IPS-NIHi11 (cell line): Measurements from ENCODE around the gene CSAD.

ENCODE experiments used
- DNase-seq: peaks from one replicate; pipeline ENCODE4 v3.0.0; 2012; ENCODE audit warnings: mixed read lengths, low spot score

Gene CSAD

DNA sequence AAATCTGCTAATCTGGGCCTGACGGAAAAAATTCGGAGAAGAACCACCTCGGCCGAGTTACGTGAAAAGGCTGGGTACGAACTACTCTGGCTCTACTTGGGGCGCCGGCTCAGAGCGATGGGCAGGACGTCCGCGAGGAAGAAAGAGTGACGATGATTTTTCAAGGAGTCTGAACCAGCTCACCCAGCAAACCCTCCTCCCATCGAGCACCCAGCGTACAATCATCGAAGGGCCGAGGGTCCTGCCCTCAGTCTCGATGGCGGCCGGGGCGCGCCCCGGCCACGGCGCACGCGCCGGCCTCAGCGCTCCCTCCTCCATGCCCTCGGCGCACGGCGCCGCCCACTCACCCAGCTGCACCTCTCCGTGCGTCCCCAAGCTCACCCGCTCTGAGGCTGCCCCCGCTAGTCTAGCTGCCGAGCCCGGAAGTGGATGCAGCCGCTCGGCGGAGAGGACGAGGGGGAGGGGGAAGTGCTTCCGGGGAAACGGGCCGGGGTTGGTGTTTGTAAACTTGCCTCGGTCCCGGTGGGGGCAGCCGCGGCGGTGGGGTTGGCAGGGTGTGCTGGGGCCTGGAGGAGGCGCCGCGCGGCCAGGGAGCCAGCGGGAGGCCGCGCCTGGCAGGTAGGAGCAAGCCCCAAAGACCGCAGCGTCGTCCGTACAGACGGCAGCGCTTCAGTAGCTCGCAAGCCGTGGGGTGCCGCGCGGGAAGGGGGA lies at the start of gene CSAD, which contains the start of gene ZNF740:
Gene CSAD (minus strand): TSS at position 706 of the 711 bp plus-strand sequence. CDS start 7,455 bp downstream, outside the sequence.
Gene ZNF740 (plus strand): TSS at position 503 of the 711 bp plus-strand sequence. CDS start 1,262 bp downstream, outside the sequence.
- DNase-seq: peak; percentile 98

DNA sequence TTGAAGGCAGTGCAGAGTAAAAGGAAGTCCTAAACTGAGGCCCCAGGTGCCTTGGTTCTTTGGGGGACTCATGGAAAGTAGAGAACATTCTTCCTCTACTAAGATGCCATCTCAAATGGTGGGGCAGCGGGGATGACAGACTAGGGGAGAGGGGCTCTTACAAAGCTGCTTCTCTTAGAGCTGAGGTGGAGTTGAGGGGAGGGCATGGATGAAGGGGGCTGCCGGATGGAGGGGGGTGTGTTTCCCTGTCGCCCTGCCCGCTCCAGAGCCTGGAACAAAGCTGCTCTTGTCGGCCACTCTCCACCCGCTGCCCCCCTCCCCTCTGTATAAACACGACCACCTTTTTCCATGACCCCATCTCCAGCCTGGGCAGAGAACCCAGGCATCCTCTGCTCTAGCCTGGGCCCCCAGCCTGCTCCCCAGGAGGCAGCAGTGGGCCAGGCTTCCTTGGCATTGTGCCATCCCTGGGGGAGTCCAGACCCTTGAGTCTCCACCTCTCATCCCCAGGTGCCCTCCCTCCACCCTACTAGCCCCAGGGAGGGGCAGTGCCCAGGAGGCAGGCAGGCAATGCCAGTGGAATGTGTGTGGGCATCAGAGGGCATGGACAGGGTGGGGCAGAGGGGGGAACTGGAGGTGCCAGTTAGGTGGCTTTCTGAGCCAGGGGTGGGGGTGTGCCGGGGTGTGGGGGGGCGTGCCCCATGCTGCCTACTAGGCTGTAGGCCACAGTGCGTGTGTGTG lies 49.6 kb upstream of the CSAD start:
- DNase-seq: no peak

GRCh38 chr12:53229454-53229853 lies 48.7 kb upstream of the CSAD start:
- DNase-seq: no peak

- no peak for DNase-seq
Observed at GRCh38 chr12:53227836-53228235, 47.1 kb upstream of the CSAD start.

GRCh38 chr12:53227341-53227740 lies 46.6 kb upstream of the CSAD start:
- DNase-seq: no peak

DNA sequence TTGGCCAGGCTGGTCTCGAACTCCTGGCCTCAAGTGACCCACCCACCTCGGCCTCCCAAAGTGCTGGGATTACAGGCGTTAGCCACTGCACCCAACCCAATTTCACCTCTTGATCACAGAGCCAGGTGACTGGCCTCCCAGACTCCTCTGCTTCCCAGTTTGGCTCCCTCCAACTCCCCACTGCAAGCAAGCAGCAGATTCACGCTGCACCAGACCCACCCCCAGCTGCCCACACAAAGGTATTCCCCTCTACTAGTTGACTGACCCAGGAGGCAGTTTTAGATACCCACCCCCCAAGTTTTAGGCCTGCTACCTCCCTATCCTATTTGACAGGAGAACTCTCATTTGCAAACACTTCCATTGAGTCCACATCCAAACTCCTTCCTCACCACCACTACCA lies 46.1 kb upstream of the CSAD start:
- DNase-seq: no peak

GRCh38 chr12:53225635-53226424 lies 45.1 kb upstream of the CSAD start:
- no peak for DNase-seq

GRCh38 chr12:53224897-53225634 lies 44.3 kb upstream of the CSAD start:
- DNase-seq: no peak

DNA sequence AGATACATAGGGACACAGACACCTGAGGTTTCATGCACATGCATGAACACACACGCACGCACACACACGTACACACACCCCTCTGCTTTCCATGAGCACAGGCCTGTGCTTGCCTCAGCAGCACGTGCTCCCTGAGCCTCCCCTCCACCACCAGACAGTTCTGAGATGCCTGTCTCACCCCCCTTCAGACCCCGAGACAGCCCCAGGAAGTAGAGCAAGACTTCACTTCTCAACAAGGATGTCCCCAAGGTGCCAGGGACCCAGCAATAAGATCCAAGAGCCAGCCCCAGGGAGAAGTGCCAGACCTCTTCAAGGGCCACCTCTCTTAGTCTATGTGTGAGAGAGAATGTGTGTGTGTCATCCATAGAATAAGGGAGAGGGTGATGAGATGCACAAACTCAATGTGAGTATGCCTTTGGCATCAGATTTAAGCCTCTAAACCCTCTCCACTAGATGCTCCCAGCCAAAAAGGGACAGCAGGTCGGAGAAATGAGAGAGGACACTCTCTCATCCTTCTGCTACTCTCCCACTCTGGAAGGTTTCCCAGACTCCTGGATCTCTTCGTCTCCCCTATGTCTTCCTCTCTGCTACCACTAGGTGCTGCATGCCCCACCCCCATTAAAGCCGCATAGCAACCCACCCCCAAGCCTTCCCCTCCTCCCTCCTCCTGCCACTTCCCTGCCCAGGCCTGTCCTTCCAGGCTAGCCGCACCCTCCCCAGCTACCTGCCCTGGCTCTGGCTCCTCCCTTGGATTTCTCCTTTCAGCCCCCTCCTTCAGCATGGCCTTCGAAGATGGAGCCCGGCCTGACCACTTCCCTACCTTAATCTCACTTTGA lies 43.6 kb upstream of the CSAD start:
- DNase-seq: peak; percentile 79

DNA sequence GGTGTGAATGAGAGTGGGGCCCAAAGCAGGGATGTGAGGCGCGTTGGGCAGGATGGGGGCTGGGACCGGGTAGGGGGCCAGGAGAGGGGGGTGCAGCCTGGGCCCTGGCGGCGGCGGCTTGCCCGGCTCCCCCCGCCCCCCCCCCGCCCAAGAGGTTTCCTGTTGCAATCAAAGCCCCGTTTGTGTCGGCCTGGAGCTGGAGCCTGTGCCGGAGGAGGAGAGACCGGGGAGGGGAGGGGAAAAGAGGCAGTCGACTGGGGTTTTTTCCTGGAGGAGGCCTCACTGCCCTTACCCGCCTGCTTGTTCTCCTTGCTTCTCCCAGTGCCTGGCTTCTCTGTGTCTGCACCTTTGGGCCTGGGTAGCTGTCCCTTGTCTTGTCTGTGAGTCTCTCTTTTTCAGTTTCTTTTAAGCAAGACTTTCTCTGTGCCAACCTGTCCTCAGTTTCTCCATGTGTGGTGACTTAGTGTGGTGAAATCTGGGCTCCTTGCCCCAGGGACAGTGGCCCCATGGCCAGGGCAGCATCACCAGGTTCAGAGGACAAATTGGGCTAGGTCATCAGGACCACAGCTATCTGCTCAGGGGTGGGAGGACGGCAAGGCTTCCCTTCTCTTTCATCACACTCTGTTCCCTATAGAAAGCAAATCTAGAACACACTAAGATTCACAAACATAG lies 42.8 kb upstream of the CSAD start:
- DNase-seq: no peak

DNA sequence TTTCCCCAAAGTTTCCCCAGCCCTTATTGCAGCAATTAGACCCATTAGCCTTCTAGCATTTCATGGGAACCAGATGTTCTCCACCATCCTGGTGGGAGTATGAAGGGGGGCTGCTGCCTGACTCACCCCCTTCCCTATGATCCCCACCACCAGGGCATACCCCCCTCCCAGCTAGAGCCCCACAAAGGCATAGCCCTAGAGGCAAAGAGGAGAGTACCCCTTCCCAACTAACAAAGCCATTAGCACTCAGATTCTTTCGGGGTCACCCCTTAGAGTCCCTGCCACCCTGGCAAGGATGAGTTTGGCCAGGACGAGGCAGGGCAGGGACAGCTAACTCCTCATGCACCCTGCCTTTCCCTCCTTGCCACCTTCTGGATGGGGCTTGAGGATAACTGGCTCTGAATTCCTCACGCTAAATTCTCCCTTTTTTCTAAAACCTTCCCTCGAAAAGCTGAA lies 42.1 kb upstream of the CSAD start:
- no peak for DNase-seq

DNA sequence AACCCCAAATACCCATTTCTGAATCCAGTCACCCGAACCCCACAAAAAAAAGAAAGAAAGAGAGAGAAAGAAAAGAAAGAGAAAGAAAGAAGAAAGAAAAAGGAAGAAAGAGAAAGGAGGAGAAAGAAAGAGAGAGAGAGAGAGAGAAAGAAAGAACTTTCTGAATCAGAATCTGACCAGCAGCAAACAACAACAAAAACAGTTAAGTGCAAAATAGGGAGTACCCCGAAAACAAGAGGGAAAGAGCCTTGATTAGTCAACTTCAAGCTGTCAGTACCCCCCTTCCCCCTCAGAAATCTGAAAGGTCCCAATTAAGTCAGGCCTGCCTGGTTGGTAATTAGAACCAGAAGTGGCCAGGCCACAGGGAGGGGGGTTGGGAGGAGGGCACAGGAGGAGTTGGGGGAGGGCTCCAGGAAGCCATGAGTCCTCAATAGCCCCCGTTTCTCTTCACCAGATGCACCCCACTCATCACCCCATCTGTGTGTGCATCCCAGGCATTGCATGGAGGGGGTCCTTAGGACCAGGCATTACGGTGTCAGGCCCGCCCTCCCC lies 41.5 kb upstream of the CSAD start:
- no peak for DNase-seq

DNA sequence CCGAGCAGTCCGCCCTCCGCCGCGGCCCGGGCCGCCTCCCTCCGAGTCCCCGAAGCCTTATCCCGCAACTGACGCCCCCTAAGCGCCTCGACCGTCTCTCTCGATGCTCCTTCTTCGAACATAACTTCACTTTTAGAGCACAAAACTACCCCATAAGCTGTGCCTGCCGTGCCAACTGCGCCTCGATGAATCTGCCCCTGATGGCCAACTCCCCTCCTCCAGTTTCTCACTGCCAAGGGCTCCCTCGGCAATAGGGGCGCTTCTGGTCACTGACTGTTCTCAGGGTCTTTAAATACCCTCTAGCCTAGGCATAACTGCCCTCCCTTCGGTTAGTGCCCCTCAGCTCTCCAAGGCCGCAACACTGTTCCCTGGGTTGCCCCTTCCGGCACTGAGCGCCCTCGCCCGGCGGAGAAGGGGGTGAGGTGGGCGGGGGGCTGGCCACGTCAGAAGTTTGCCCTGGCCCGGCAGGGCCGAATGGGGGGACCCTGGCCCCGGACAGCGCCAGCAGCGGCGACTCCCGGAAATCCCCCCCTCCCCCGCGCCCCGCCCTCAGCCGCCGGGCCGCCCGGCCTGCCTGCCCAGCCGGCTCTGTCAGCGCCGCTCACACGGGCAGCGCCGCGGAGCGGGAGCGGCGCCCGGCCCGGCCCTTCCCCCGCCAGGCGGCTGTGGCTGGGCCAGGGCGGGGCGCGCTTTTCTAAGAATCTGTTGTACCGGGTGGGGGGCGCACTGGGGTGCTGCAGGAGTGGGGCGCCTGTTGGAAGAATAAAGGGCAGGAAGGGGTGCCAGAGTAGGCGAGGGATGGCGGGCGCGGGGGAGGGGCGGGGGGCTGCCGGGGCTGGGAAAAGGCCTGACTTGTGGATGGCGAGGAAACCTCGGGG lies 40.7 kb upstream of the CSAD start:
- DNase-seq: peak; percentile 85

GRCh38 chr12:53220694-53221202 lies 40.0 kb upstream of the CSAD start:
- DNase-seq: peak; percentile 87

- peak; percentile 69 for DNase-seq
Observed at GRCh38 chr12:53219956-53220693, 39.4 kb upstream of the CSAD start.

- DNase-seq: no peak
Observed at GRCh38 chr12:53219292-53219955, 38.7 kb upstream of the CSAD start.

DNA sequence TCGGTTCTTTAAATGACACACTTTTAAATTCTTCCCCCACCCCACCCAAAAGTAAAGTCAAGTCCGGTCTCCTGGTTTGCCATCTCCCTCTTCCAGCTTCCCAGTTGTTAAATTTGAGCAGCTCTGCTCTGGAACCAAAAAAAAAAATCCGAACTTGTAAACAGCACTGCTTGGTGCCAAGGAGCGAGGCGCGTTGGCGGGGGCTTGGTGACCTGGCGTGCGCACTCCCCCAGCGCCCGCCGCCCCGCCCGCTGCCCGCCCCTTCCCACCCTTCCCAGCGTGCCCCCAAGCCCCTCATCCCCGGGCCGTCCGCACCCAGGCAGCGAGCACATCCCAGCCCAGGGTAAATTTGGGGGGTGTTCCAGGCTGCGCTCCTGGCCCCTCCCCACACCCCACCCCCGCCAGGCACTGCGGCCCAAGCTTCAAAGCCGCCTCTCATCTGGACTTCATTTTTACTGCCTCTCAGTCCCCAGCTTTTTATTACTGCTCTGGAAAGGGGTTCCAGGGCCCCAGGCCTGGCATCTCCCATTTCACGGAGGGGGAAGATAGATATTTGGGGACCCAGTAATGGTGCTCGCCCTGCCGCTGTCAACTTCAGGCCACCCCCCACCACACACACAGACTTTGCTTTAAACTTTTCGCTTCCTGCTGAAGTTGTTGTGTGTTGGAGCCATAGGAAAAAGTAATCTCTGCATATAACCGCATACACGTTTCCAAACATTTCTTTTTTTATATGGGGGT lies 38.0 kb upstream of the CSAD start:
- no peak for DNase-seq
